Caki2 (cell line): Measurements from ENCODE around the gene ABHD4. TPM values are rescaled to one million over a fixed set of nuclear protein-coding genes. Genes with fewer than 3 reads are reported as not detected.
"Not testable (repeated sequence)": the region's sequence is repeated elsewhere in the genome, so short reads cannot be mapped to it uniquely, and the experiment has no call there.

ENCODE experiments used
- DNase-seq: peaks from one replicate; pipeline ENCODE4 v3.0.0-alpha.2; 2015; ENCODE audit warnings: low read depth
- in situ Hi-C: cut with HindIII; loops from 2 replicates; pipeline ENCODE4 v1.10.0; 2016; ENCODE audit warnings: low sequenced_read_pairs, low pct_unique_long_range_greater_than_20kb, mixed read lengths
- total RNA-seq: library from RNA; depleted of rRNA; stranded (reverse); fragments of >200 nt; shearing (Covaris generic); gene quantifications from 2 replicates; pipeline ENCODE4 v1.2.3, GENCODE V29; 2014; ENCODE audit warnings: low replicate concordance

Gene ABHD4
- total RNA-seq, 1 experiment from 2014 or later: 7.5 TPM

- in situ Hi-C loops: no loop called here
- no peak for DNase-seq
These were observed 8.3 kb downstream of the ABHD4 start for GRCh38 chr14:22606380-22606779.

DNA sequence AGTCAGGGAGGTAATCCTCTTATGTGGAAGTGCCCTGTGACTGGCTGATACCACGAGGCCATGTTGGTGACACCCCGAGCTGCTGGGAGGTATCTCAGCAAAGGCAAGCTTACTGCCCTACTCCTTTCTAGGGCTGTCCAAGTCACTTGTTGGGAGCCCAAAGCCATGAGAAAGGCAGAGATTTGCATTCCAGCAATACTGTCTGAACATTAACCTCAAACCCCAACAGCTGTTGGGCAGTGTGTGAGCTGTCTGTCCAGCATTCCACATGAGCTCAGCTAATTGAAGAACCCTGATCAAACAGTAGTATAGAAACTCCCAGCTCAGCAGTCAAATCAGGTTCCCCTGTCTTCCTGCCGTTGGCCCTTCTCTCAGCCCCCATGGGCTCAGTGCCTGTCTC, 9.2 kb downstream of the ABHD4 start:
- DNase-seq: no peak
- in situ Hi-C loops: no loop called here

DNA sequence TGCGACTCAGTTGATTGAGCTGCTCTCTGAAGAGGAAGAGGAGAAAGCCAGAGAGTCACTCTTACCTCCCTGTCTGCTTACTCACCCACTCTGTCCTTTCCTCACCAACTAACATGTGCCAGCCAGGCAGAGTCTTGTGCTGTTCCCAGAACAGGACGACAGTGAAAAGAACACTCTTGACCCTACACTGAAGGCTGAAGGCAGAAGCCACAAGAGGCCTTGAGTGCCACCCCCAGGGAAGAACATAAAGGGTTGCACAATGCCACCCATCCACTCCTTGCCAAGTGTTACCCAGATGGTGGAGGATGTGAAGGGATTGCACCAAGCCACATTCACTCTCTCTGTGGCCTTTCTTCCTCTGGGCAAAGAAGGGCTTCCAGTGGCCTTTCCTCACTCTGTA, 12.8 kb downstream of the ABHD4 start:
- no peak for DNase-seq
- in situ Hi-C loops: no loop called here

- in situ Hi-C loops: no loop called here
- DNase-seq: no peak
These were observed 15.1 kb downstream of the ABHD4 start for GRCh38 chr14:22613106-22613695.

- in situ Hi-C loops: no loop called here
- no peak for DNase-seq
These were observed 15.7 kb downstream of the ABHD4 start for GRCh38 chr14:22613736-22614239.

DNA sequence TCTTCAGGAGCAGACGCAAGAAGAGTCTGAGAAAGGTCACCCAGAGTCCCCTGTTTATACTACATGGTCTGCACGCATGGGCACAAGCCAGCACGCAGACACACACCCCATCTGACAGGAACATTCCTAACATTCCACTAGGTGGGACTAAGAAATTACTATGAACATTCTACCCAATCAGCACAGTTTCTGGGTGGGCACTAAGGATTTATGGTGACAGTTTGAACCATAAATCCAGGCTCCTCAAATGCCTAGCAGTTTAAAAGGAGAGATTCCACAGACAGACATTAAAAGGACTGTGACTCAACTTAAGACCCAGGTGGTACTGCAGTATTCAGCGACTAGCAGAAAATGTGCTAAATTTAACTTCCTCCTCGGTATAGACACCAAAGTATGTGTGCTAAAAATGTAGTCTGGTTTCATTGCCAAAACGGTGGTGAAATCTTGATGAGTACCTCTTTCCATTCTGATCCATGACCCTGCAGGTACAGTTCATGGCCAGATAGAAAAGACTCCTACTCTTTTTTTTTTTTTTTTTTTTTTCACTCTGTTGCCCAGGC, 16.2 kb downstream of the ABHD4 start:
- peak; percentile 98 for DNase-seq
- in situ Hi-C loops: no loop called here

GRCh38 chr14:22615765-22616164, 17.7 kb downstream of the ABHD4 start:
- DNase-seq, in situ Hi-C loops: not testable (repeated sequence)

- in situ Hi-C loops: no loop called here
- no peak for DNase-seq
These were observed 24.2 kb downstream of the ABHD4 start for GRCh38 chr14:22622255-22622654.

DNA sequence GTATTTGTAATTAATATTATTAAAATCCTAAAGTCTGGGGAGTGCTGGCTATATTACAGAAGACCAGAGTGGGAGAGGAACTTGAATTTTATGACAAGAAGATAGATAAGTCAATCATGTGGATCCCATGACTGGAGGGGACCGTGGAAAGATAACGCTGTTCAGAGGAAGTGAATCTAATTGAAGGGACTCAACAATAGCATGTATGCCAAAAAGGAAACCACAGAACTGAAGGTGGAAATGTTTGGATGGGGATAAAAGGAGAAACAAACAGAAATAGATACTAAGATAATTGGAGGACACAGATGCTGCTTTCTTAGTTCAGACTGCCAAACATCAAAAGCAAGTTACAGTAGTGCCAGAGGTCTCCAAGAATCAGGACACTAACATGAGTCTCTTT, 24.9 kb downstream of the ABHD4 start:
- no peak for DNase-seq

DNA sequence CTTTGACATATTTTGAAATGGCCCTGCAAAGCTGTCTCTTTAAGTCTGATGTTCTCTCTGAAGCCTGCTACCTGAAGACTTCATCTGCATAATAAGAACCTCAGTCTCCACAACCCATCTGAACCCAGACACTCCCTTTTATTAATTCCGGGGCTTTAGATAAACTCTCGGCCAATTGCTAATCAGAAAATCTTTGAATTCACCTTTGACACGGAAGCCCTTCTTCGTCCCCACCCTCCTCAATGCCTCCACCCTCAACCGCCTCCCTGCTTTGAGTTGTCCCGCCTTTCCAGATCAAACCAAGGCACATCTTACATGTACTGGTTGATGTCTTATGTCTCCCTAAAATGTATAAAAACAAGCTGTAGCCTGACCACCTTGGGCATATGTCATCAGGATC, 28.5 kb downstream of the ABHD4 start:
- no peak for DNase-seq
- in situ Hi-C loops: no loop called here

More for the DNA sequence above, 24.9 kb downstream of the ABHD4 start:
- in situ Hi-C loops: no loop called here

DNA sequence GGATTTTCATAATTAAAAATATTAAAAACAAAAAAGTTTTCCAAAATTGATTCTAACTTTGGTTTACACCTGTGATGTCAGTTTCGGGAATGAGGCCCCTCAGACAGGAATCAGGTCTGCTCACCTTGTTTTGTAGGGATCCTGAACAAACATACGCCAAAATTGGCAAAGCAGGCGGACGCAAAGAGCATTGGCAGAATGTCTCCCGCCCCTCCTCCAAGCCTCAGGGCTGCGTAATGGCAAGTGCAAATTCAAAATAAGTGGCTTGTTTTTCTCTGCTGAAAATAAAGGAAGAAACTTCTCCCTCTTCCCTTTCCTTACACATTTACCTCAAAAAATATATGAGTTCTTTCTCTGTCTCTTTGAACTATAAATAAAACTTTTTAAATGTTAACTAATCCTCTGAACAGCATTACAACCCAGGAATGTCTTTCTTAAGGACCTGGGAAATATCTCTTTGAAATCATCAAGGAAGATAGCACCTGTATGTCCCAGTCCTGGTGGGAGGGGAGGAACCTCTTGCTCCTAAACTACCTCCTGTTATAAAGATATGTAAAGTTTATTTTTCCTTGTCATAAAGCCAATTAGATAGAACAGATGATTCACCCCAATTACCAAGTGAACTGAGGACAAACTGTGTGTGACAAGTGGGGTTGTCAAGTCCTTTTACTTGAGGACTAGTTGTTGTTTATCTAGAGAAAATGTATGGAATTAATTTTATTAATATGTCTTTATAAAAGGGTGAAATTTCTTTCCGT, 29.6 kb downstream of the ABHD4 start:
- DNase-seq: no peak
- in situ Hi-C loops: no loop called here

- in situ Hi-C loops: no loop called here
- DNase-seq: no peak
These were observed 31.3 kb downstream of the ABHD4 start for GRCh38 chr14:22629361-22629760.

DNA sequence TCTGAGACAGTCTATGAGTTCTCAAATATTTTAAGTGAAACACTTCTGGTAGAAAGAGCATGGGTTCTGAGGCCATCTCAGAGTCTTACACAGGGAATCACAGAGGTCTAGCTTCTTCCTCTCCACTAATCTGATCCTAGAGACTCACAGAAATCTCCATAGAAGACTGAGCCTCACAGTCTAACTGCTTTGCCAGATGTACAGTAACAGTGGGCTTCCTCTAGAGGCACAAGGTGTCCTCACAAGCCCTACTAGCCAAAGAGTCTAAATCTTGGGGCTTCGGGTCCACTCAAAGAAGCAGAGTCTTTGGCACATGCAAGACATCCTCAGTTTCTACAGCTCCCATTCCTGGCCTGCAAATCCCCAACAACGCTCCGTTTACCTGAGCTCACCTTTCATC, 32.0 kb downstream of the ABHD4 start:
- in situ Hi-C loops: no loop called here
- DNase-seq: no peak

- no peak for DNase-seq
- in situ Hi-C loops: no loop called here
These were observed 32.4 kb downstream of the ABHD4 start for GRCh38 chr14:22630486-22630885.

DNA sequence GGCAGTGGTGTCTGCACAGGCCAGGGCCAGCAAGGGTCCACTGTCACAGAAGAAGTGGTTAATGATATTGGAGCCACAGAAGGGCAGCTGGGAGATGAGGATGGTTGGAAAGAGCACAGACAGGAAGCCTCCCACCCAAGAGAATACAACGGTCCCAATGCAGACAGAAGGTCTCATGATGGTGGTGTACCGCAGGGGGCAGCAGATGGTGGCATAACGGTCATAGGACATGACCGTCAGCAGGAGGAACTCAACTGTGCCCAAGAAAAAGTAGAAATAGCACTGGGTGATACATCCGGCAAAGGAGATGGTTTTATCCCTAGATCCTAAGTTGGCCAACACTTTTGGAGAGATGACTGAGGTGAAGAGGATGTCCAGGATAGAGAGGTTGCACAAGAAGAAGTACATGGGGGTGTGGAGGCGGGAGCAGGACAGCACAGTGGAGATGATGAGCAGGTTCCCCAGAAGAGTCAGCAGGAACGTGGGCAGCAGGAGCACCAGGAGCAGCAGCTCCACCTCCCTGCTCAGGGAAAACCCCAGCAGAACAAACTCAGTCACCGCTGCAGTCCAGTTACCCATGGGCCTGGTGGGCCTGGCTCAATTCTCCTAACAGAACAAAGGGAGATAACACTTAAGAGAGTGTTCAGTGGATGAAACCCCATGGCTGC, 36.3 kb downstream of the ABHD4 start:
- DNase-seq: no peak
- in situ Hi-C loops: no loop called here

DNA sequence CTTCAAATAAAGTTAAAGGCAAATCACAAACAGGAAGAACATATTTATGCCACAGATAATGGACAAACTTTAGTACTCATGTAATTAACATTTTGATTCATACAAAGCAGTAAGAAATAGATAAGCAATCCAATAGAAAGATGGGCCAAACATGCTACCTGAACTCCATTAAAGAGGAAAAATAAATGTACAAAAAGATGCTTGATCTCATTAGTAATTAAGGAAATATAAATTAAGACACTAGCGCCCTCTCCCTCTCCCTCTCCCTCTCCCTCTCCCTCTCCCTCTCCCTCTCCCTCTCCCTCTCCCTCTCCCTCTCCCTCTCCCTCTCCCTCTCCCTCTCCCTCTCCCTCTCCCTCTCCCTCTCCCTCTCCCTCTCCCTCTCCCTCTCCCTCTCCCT, 37.9 kb downstream of the ABHD4 start:
- in situ Hi-C loops, DNase-seq: not testable (repeated sequence)

DNA sequence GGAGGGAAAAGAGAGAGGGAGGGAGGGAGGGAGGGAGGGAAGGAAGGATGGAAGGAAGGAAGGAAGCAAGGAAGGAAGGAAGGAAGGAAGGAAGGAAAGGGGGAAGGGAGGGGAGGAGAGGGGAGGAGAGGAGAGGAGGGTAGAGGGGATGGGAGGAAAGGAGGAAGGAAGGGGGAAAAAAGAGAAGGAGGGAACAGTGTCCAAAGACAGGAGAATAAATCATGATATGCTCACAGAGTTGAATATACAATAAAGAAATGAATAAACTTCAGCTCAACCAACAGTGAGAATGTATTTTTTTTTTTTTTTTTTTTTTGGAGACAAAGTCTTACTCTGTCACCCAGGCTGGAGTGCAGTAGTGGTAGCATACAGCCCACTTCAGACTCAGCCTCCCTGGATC, 42.1 kb downstream of the ABHD4 start:
- in situ Hi-C loops: no loop called here
- no peak for DNase-seq

DNA sequence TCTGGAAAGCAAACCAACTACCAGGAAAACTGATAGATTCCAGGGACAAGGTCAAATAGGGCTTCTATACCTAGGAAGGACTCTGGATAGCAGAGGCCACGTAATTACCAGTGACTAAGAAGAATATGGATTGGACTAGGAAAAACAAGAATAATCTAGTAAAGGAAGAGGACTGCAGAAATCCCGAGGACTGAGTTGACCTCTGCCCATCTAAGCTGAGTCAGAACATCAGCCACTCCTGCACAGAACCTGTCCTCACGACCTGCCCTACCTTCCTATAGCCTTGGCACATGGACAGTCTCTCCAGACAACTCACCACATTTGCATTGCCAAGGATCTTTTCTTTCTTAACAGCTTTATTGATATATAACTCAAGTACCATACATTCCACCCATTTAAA, 43.7 kb downstream of the ABHD4 start:
- DNase-seq: no peak
- in situ Hi-C loops: no loop called here

- no peak for DNase-seq
- in situ Hi-C loops: no loop called here
These were observed 46.2 kb downstream of the ABHD4 start, which contains the start of gene OR6J1 for GRCh38 chr14:22644305-22644635. TSS of gene OR6J1 (minus strand) at chr14:22644352. CDS start at chr14:22634811, 9,541 bp downstream.
